Limb (tissue), 2 donors: ENCODE results near the gene CHMP1B.
"Not testable (repeated sequence)": the region's sequence is repeated elsewhere in the genome, so short reads cannot be mapped to it uniquely, and the experiment has no call there.

Experiments
- DNase-seq, 2 donors: peaks; one replicate each; pipeline ENCODE4 v3.0.0-alpha.2; 2016; ENCODE audit errors: extremely low spot score in 2 of 2

CHMP1B gene

DNA sequence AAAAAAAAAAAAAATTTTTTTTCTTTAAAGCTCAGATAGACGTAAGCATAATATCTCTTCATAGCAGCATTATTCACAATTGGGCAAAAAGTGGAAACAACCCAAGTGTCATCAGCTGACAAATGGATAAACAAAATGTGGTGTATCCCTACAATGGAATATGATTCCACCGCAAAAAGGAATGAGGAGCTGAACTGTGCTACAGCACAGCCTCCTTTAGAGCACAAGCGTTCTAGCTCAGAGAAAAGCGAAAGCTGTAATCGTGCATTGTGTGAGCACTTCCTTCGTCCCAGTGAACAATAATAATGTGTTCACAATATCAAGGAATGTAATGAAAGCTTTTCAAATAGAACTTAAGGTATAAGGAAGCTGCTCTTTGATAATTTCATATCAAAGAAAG is 11.7 kb upstream of the CHMP1B start:
- DNase-seq, result no peak

- no peak for DNase-seq
These were observed 10.7 kb upstream of the CHMP1B start for GRCh38 chr18:11840493-11840892.

- DNase-seq, result no peak
These were observed 8.7 kb upstream of the CHMP1B start for GRCh38 chr18:11842562-11842961.

- DNase-seq, result no peak
These were observed 6.8 kb upstream of the CHMP1B start for GRCh38 chr18:11844436-11844835.

DNA sequence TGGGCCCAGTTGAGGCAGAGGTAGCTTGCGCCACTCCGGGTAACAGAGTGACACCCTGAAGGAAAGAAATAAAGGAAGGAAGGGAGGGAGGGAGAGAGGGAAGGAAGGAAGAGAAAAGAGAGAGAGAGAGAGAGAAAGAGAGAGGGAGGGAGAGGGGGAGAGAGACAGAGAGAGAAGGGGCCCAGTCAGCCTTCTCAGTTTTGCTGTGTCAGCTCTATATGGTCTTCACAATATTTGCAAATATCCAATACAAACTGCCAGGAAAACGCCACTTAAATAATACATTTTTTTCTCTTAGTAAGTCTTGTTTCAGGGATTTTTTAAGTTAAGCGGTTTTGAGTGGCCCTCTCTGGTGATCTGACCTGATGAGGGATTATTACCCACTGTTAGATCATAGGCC is 5.6 kb upstream of the CHMP1B start:
- DNase-seq, result no peak

- no peak for DNase-seq
These were observed 3.4 kb upstream of the CHMP1B start for GRCh38 chr18:11847811-11848210.

DNA sequence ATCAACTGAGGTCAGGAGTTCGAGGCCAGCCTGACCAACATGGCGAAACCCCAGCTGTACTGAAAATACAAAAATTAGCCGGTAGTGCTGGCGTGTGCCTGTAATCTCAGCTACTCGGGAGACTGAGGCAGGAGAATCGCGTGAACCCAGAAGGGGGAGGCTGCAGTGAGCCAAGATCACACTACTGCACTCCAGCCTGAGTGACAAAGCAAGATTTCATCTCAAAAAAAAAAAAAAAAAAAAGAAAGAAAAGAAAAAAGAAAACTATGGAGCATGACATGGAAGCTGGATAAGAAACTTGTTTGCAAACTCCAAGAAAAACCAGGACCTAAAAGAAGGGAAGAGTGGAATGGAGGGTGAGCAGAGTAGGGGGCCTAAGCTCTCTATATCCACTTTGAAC is 1.9 kb upstream of the CHMP1B start:
- DNase-seq, result no peak

GRCh38 chr18:11849841-11850634 is 1.2 kb upstream of the CHMP1B start:
- DNase-seq, result peak; percentile 61 to 79

DNA sequence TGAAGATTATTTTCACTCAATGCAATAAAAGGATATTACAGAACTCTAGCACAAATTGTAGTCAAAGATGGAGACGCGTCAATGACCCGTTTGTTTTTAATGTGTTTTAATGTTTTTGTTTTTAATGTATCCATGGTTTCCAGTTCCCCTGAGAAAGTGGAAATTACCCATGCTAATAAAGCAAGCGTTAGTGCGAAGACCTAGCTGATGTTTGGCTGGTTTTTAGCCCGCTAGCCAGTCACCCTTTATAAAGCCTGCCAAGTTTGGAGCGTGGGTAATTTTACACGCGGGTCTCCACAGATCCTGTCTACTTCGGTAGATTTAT is 430 bp upstream of the CHMP1B start:
- peak in 1 of 2 donors; percentile 71 for DNase-seq

DNA sequence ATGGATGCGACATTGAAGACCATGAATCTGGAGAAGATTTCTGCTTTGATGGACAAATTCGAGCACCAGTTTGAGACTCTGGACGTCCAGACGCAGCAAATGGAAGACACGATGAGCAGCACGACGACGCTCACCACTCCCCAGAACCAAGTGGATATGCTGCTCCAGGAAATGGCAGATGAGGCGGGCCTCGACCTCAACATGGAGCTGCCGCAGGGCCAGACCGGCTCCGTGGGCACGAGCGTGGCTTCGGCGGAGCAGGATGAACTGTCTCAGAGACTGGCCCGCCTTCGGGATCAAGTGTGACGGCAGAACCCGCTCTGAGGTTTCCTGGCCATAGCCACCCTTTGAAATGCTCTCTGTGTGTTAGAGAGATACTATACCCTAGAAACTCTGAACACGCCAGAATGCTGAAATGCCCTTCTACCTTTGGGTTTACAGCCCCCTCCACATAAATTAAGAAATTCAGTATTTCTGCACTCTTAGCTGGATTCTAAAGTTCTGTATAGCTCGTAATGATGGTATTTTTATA is 659 bp downstream of the CHMP1B start:
- DNase-seq, result peak in 1 of 2 donors; percentile 59

DNA sequence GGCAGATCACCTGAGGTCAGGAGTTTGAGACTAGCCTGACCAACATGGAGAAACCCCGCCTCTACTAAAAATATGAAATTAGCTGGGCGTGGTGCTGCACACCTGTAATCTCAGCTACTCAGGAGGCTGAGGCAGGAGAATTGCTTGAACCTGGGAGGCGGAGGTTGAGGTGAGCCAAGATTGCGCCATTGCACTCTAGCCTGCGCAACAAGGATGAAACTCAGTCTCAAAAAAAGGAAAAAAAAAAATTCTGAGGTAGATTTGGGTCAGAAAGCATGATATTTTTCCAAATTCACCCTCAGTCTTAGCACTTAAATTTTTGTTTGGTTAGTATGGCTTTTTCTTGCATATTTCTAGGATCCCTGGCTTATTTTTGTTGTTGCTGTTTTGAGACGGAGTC is 3.3 kb downstream of the CHMP1B start:
- not testable (repeated sequence) for DNase-seq

GRCh38 chr18:11857177-11857887 is 6.1 kb downstream of the CHMP1B start:
- peak; percentile 10 to 42 for DNase-seq

GRCh38 chr18:11859282-11859830 is 8.1 kb downstream of the CHMP1B start:
- DNase-seq, result no peak

DNA sequence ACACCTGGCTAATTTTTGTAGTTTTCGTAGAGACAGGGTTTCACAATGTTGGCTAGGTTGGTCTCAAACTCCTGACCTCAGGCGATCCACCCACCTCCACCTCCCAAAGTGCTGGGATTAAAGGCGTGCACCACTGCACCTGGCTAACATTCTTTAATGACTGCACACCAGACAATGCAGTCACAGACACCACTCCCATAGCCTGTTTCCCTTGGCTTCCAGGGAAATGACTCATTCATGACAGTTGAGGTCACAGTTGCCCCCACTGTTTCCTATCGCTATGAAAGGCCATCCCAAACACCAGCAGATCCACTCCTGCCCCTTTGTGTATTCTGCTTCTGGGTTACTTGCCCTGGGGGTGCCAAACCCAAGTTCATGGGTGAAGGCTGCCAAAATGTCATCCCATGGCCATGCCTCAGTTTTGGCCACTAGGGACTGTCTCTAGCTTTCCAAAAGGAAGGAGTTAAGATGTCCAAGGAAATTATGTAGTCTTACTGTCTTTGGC is 8.7 kb downstream of the CHMP1B start:
- DNase-seq, result no peak

DNA sequence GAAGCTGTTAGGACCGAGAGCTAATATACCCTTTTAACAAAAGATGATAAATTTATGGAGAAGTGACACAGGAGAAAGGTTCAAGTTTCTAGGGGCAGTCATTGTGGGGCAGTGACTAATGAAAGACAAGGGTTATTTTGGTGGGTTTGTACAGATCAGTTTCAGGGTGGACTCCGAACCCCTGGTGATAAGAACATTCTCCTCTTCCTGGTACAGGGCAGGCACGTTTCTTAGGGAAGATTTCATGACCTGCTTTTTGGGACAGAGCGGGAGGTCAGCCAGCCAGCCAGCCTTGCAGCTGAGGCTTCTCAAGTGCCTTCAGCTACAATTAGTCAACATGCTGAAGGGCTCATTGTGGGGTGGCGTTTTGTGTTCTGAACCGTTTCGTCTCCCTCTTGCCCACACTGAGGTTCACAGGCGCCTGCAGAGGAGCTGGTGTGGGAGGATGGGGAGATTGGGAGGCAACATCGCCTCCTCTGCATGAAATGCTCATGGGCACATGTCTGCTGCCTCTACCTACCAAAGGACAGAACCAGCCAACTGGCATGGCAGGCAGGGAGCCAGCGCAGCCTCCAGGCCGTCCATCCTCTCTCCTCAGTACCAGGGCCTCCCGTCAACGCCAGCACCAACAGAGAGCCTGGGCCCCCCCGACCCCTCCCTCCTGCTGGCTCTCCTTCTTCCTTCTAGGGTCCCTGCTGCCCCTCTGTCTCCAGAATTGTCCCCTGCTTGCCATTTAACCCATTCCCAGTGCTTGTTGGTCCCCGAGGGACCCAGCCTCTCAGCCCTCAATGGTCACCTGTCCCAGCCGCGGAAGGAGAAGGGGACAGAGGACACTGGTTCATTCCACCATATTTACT is 9.6 kb downstream of the CHMP1B start:
- no peak for DNase-seq

GRCh38 chr18:11861583-11862288 is 10.5 kb downstream of the CHMP1B start:
- no peak for DNase-seq

- no peak for DNase-seq
These were observed 11.4 kb downstream of the CHMP1B start for GRCh38 chr18:11862468-11863137.

DNA sequence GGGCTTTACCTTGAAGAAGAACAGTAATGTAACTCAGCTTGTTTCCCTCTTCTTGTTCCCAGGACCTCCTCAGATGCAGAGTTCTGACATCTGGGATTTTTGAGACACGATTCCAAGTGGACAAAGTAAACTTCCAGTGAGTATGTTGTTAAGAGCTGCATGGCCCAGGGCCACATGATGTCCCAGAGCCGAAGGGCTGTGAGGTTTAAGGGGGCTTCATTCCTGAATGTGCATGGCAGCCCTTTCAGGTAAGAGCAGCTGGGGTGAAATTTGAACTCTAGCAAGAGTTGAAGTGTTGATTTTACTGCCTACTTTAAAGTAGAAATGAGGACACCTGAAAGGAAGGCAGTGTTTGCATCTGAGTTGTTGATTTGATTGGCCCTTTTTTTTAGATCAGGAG is 13.3 kb downstream of the CHMP1B start:
- no peak for DNase-seq

GRCh38 chr18:11865071-11865470 is 13.9 kb downstream of the CHMP1B start:
- DNase-seq, result no peak

- no peak for DNase-seq
These were observed 15.1 kb downstream of the CHMP1B start for GRCh38 chr18:11866329-11866728.
